SW480 (cell line): ENCODE results near the gene ZNF221.

Source experiments
- DNase-seq: peaks from one replicate; pipeline ENCODE4 v3.0.0-alpha.2; 2016; ENCODE audit warnings: low spot score

Gene ZNF221

DNA sequence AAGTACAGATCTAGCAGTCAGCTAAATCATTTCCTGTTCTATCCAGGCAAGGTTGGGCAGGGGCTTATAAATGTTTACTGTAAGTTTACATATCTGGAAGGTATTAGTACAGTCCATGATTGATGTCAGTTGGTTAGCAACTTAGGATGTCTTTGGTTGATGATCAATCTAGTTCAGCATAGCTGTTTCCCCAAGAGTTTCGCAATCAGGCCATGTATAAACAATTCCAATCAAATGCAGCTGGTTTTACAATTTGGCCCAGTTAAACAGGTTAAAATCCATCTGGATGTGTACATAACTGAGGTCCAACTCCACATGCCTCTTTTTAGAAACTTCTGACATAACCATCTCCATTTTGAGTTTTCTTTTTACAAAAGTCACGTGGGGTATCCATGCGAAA lies 6.9 kb downstream of the ZNF221 start:
- no peak for DNase-seq

DNA sequence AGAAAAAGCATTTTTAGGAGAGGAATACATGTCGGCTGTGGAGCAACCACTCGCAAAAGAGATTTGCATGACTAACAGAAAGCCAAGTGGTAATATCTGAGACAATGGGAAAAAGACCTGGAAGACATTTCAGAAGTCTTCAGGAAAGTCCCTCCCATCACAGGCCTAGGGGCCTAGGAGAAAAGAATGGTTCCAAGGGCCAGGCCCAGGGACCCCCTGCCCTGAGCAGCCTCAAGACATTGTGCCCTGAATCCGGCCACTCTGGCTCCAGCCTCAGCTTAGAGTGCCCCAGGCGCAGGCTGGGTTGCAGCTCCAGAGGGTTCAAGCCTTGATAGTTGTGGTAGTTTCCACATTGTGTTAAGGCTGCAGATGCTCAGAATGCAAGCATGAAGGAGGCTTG lies 9.4 kb downstream of the ZNF221 start:
- no peak for DNase-seq

DNA sequence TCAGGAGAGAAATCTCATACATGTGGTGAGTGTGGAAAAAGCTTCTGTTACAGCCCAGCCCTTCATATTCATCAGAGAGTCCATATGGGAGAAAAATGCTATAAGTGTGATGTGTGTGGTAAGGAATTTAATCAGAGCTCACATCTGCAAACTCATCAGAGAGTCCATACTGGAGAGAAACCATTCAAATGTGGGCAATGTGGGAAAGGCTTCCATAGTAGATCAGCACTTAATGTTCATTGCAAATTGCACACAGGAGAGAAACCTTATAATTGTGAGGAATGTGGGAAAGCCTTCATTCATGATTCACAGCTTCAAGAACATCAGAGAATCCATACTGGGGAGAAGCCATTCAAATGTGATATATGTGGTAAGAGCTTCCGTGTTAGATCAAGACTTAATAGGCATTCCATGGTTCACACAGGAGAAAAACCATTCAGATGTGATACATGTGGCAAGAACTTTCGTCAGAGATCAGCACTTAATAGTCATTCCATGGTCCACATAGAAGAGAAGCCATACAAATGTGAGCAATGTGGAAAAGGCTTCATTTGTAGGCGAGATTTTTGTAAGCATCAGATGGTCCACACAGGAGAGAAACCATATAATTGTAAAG lies 15.2 kb downstream of the ZNF221 start:
- DNase-seq = no peak

DNA sequence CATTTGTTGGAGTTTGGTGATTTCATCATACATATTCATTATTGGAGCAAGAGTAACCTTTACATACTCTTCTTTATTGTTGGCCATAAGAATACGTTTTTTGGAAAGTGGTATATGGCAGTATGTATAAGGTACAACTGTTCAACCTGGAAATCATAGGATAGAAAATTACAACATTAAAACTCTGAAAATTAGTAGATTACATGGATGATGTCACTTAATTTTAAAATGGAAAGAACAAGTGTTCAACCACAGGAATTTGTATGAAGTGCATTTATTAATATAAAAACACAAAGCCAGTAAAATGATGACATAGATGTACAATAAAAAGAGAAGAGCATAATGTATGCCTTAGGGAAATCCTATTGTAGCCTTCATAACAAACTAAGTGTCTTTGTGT lies 25.7 kb downstream of the ZNF221 start:
- DNase-seq = no peak

DNA sequence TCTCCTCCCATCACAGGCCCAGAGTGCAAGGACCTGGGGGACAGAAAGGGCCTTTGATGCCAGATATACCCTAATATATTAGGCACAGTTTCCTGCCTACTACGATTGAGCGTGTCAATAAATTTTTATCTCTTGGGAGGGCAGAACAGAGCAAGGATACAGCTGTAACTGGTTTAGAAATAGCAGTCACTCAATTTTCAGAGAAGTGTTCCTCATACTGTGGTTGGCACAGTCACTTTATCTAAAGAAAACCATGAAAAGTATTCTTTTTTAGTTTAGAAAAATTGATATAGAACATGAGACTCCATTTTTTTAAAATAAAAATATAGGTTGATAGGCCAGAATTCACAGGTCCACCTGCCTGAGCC lies 32.5 kb downstream of the ZNF221 start:
- no peak for DNase-seq

DNA sequence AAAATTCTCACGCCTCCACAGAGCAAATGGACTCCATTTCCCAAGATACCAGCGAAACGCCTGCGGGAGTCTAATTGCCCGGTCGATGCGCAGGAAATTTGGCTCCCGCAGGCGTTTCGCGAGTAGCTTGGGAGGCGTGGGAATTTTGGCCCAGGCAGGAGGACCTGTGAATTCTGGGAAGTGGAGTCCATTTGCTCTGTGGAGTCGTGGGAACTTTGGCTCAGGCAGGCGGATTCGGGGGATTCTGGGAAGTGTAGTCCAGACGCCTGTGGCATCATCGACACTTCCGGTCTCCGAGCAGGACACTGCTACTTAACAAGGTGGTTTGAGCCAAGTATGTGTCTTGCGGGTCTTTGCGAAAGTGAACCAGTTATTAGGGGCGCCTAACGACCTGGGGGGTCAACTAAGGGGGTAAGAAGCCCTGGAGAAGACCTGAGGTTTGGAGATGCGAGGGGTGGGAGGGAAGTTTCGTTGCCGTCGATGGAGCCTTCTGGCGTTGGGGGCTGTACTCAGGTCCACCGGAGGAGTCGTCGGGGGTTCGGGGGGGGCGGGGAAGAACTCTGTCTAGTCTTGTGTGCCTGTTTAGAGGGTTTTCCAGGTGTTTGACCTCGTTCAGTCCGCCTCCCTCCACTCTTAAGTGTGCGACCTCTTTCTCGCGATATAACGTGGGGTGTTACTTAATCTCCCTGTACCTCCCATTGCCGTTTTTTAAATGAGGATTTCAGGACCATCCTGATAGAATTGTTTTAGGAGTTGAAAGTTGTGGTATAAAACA lies 33.1 kb downstream of the ZNF221 start, which contains the start of gene ZNF155:
ZNF155 (plus strand) TSS at position 277 of the 775 bp plus-strand sequence. CDS start 4,356 bp downstream, outside the sequence.
- DNase-seq = peak; percentile 99

DNA sequence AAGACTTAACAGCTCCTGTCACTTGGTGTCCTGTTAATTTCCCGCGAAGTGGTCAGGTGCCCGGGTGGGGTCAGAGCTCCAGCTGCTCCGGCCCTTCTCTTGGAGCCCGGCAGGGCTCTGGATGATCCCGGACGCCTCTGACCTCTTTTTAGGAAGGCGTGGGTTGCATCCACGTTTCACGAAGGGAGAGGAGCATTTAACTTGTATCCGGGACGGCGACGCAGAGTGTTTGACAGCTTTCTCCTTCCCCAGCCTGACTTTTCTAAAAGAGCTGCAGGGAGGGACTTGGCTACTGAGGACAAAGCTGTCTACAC lies 33.6 kb downstream of the ZNF221 start:
- DNase-seq = no peak

DNA sequence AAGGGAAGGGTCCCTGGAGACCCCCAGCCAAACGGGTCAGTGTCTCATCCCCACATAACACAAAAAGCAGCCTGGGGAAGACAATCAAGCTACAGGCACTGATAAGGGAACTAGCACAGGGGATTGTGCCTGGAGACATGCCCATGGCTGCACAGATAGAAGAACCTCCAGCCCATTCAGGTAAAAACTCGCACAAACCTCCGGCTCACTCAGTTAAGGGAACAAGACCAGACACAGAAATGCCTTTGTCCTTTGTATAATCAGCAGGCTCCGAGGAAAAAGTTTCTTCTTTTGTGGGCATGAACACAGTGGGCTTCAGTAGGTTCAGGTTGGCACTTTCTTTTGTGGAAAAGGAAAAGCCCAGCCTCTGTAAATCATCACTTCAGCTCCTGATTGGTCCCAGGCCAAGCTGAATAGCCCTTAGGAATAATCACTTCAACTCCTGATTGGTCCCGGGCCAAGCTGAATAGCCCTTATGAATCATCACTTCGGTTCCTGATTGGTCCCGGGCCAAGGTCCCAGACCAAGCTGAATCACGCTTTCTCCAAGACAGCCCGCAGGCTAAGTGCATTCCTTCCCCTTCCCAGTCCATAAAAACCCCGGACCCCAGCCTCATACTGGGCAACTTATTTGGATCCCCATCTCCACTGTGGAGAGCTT lies 46.7 kb downstream of the ZNF221 start:
- DNase-seq = no peak

DNA sequence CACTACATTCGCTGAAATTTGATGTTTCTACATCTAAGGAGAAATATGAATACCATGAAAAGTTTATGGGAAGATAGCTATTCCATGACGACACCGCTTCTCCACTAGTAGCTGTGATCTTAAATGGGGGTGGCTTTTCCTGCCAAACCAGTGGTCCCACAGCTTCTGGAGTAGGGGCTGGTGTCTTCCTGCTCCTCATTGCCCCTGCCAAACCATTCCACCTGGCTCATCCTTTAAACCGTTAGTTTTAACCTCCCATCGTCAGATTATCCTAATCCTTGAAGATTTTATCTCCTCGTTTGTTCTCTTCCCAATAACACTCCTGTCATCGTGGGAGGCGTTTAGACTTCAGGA lies 51.2 kb downstream of the ZNF221 start:
- DNase-seq = no peak

DNA sequence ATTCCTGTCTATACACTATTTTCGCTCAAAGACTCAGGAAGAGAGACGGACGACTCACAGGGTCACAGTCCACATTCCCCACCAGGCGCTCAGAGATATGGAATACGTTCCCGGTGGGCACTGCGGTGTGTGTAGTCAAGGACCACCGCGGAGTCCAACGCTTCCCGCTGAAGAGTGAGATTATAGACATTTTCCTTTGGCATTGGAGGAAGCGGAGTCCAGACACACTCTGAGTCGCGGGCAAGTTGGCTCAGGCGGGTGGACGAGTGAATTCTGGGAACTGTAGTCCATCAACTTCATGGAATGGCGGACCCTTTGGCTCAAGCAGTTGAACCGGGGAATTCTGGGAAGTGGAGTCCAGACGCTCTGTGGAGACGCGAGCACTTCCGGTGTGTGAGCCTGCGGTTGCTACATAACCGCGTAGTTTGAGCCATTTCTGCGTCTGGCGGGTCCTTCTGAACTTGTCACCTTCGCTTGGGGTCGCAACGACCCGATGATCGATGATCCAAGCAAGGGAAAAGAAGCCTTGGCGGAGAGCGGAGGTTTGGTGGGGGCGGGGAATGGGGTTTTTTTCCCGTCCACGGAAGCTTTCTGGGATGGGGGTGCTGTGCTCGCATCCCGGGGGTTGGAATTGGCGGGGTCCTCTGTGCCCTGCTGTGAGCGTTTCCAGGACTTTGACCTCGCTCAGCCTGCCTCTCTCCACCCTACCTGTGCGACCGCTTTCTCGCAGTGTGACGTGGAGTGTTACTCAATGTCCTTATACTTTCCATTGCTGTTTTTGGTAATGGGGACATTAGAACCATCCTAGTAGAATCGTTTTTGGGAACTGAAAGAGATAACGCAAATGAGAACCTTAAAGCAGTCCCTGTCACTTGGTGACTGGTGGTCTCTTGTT lies 51.8 kb downstream of the ZNF221 start, which contains the start of gene ZNF230:
ZNF230 (plus strand) TSS at position 392 of the 895 bp plus-strand sequence. CDS start 4,122 bp downstream, outside the sequence.
- peak; percentile 96 for DNase-seq

DNA sequence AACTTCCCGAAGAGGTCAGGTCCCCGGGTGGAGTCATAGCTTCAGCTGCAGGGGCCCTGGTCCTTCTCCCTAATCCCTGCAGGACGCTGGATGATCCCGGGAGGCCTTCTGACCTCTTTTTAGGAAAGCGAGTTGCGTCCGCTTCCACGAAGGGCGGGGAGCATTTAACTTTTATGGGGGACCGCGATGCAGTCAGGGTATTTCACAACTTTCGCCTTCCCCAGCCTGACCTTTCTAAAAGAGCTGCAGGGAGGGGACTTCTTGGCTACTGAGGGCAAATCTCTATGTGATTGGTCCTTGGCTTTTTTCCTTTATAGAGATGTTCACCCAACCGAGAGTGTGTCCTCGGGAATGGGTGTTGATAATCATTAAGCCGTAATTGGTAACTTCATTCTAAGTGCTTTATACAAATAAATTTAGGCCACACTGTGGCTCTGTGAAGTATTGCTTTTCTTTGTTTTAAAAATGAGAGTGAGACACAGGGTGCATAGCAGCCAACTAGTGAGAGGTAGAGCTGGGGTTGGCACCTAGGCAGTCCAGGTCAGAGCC lies 52.5 kb downstream of the ZNF221 start:
- DNase-seq = peak; percentile 15

DNA sequence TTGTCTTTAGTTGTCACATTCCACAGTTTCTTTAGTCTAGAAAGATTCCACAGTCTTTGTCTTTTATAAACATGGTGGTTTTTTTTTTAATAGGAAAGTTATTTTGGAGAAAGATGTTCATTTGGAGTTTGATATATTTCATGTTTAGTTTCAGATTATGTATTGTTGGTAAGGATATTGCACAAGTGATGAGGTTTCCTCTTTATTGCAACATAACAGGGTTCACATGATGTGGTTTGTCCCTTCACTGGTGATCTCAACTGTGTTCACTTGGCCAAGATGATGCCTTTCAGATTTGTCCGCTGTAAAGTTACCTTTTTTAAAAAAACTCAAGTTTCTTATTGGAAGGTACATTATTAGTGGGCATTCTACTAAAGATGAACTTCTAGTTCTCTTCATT lies 54.9 kb downstream of the ZNF221 start:
- no peak for DNase-seq

DNA sequence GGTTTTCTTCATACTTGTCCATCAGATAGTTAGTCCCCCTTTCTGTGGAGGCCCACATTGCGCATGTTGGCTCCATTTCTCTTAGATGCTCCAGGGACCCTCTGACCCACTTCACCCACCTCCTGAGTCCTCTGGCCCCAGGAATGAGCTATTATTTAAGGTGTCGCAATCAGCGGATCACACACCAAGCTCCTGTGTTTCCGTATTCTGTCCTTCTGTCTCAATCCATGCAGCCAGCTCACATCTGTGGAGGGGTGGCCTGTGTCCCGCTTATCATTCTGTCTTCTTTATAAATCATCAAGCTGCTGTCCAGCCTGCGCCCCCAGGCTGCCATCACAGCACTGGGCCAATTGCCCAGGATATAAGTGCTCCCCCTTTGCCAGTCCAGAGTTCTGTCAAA lies 56.4 kb downstream of the ZNF221 start:
- DNase-seq = no peak

DNA sequence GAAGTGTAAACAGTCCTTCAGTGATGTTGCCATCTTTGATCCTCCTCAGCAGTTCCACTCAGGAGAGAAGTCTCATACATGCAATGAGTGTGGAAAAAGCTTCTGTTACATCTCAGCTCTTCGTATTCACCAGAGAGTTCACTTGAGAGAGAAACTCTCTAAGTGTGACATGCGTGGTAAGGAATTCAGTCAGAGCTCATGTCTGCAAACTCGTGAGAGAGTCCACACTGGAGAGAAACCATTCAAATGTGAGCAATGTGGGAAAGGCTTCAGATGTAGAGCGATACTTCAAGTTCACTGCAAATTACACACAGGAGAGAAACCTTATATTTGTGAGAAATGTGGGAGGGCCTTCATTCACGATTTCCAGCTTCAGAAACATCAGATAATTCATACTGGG lies 59.4 kb downstream of the ZNF221 start:
- DNase-seq = no peak
